Uterus (tissue), 4 donors: Measurements from ENCODE around the gene MRGPRF. TPM values are rescaled to one million over a fixed set of nuclear protein-coding genes. Genes with fewer than 3 reads are reported as not detected.

ENCODE experiments used
- DNase-seq, 2 donors: peaks; one replicate each; pipeline ENCODE4 v3.0.0-alpha.2; 2019 to 2020
- H3K27ac ChIP-seq, 2 donors: fragments of 200-600 bp; sonication (generic); 1 replicate in 1 of 2; 2 replicates in 1 of 2; pipeline ENCODE4 v1.5.1; 2016 to 2018
- H3K27me3 ChIP-seq, 2 donors: fragments of 200-600 bp; sonication (generic); one replicate each; pipeline ENCODE4 v1.5.1; 2018 to 2019; ENCODE audit warnings: control low read depth in 1 of 2
- H3K36me3 ChIP-seq, 2 donors: fragments of 200-600 bp; sonication (generic); one replicate each; pipeline ENCODE4 v1.5.1; 2019; ENCODE audit warnings: control low read depth in 1 of 2
- H3K4me1 ChIP-seq, 2 donors: fragments of 200-600 bp; sonication (generic); one replicate each; pipeline ENCODE4 v1.5.1; 2018 to 2019; ENCODE audit warnings: control low read depth in 1 of 2
- H3K4me3 ChIP-seq, 2 donors: fragments of 200-600 bp; sonication (generic); 1 replicate in 1 of 2; 2 replicates in 1 of 2; pipeline ENCODE4 v1.5.1; 2018 to 2019; ENCODE audit warnings: mild to moderate bottlenecking in 1 of 2
- H3K9me3 ChIP-seq, 2 donors: fragments of 200-600 bp; sonication (generic); one replicate each; pipeline ENCODE4 v1.5.1; 2019; ENCODE audit warnings: control low read depth in 1 of 2
- POLR2A ChIP-seq, 2 donors: fragments of 450-650 bp; IDR thresholded peaks; one replicate each; pipeline ENCODE4 v1.6.1; 2016; ENCODE audit warnings: antibody characterized with exemption in 2 of 2, mild to moderate bottlenecking in 1 of 2, moderate library complexity in 1 of 2
- intact Hi-C: fragments of 100-400 bp; cut with DNase I; formaldehyde crosslinking; loops from one replicate; pipeline ENCODE4 v1.15.1; 2023; ENCODE audit warnings: low total_unique reads
- total RNA-seq, 4 donors: library from RNA; depleted of rRNA in 3 of 4; stranded (reverse); fragments of >200 nt in 3 of 4; gene quantifications; one replicate each; pipeline versions ENCODE4 v1.1.0 to v1.2.4, GENCODE V29; 2014 to 2023
- TF ChIP-seq, protein P1 (sequence below), 4 experiments: fragments of 200-600 bp in 2 of 4; fragments of 450-650 bp in 2 of 4; sonication (generic) in 2 of 4; IDR thresholded peaks; one replicate each; pipeline ENCODE4 v1.5.1; 2016 to 2019; ENCODE audit warnings: antibody characterized with exemption in 4 of 4, mild to moderate bottlenecking in 2 of 4, moderate library complexity in 1 of 4
- donor health status: DM: yes; HTN: yes; CAD: no.

Gene MRGPRF
- total RNA-seq, 4 donors from 2014 or later: 52.6 to 173 (median 75.0) TPM

- Histone ChIP-seq H3K27me3 (no peaks in the 10 kb centered on the region), H3K9me3 (no peaks in the 10 kb centered on the region), H3K4me1 (peaks cover 0 to 7% of the 10 kb centered on the region in 2 donors), H3K36me3 (no peaks in the 10 kb centered on the region), H3K4me3 (no peak overlapping the region), H3K27ac (no peak overlapping the region)
- intact Hi-C loops: no loop called here
- TF ChIP-seq POLR2A (IDR thresholded peaks at IDR 0.05): no peak
- TF ChIP-seq, protein P1, sequence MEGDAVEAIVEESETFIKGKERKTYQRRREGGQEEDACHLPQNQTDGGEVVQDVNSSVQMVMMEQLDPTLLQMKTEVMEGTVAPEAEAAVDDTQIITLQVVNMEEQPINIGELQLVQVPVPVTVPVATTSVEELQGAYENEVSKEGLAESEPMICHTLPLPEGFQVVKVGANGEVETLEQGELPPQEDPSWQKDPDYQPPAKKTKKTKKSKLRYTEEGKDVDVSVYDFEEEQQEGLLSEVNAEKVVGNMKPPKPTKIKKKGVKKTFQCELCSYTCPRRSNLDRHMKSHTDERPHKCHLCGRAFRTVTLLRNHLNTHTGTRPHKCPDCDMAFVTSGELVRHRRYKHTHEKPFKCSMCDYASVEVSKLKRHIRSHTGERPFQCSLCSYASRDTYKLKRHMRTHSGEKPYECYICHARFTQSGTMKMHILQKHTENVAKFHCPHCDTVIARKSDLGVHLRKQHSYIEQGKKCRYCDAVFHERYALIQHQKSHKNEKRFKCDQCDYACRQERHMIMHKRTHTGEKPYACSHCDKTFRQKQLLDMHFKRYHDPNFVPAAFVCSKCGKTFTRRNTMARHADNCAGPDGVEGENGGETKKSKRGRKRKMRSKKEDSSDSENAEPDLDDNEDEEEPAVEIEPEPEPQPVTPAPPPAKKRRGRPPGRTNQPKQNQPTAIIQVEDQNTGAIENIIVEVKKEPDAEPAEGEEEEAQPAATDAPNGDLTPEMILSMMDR (IDR thresholded peaks at IDR 0.05): no peak
- DNase-seq: no peak
Observed at GRCh38 chr11:69055598-69056516, 42.8 kb upstream of the MRGPRF start.

DNA sequence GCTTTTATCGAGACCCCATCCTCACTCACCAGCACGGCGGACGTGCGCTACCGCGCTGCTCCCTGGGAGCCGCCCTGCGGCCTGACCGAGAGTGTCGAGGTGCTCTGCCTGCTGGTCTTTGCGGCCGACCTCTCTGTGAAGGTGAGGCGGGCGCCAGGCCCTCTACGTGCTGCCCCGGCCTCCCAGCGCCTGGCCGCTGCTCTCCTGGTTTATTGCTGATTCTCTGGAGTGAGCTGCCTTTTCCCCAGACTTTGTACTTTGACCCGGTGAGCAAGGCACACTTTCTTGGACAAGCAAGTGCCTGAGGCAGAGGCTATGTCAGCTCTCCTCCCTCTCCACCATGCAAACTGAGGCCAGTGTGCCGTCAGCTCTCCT lies 42.2 kb upstream of the MRGPRF start:
- TF ChIP-seq, protein P1 (IDR thresholded peaks at IDR 0.05): no peak
- no peak for TF ChIP-seq POLR2A (IDR thresholded peaks at IDR 0.05)
- H3K27me3 ChIP-seq: no peaks in the 10 kb centered on the region
- no peaks in the 10 kb centered on the region for H3K9me3 ChIP-seq
- intact Hi-C loops: no loop called here
- H3K4me3 ChIP-seq: no peak overlapping the region
- H3K27ac ChIP-seq: no peak overlapping the region
- no peaks in the 10 kb centered on the region for H3K36me3 ChIP-seq
- H3K4me1 ChIP-seq: peaks cover 0 to 7% of the 10 kb centered on the region in 2 donors
- DNase-seq: no peak

- TF ChIP-seq, protein P1 (IDR thresholded peaks at IDR 0.05): no peak
- no peak for TF ChIP-seq POLR2A (IDR thresholded peaks at IDR 0.05)
- Histone ChIP-seq H3K27ac (no peak overlapping the region), H3K27me3 (no peaks in the 10 kb centered on the region), H3K9me3 (no peaks in the 10 kb centered on the region), H3K36me3 (no peaks in the 10 kb centered on the region), H3K4me1 (peaks cover 0 to 7% of the 10 kb centered on the region in 2 donors), H3K4me3 (no peak overlapping the region)
- no peak for DNase-seq
- intact Hi-C loops: no loop called here
Observed at GRCh38 chr11:69054397-69055211, 41.6 kb upstream of the MRGPRF start.

DNA sequence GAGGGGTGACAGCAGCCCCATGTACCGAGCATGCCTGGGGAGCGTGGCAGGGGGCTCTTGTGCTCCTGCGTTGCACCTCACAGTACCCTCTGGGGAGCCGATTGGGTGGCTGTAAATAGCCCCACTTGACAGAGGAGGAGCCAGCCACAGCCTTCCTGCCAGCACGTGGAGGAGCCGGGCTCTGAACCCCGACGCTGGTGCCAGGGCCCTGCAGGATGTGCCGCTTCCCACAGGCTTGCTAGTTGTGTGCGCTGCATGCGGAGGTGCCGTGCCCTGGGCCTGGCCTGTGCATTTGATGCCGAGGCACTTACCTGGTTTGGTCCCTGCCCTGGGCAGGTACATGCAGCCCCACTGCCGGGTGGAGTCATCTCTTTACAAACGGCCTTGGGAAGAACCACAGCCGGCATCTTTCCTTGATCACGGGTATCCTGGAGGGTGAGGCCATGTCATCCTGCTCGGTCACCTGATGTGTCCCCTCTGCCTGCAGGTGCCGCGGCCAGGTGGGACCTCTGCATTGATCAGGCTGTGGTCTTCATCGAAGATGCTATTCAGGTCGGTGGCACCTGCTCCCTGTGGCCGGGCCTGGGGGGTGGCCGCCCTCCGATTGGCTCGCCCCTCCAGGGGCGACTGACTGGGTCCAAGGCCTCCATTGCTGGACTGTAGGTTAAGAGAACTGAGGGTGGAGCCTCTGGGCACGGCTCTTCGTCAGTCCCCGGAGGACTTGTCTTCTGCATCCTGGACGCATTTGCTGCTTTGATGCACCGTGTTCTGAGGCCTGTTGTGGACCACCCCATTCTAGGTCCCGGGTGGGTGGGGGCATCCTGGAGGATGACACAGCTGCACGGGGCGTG lies 40.7 kb upstream of the MRGPRF start:
- no peak for TF ChIP-seq POLR2A (IDR thresholded peaks at IDR 0.05)
- TF ChIP-seq, protein P1 (IDR thresholded peaks at IDR 0.05): no peak
- Histone ChIP-seq H3K4me1 (peaks cover 0 to 7% of the 10 kb centered on the region in 2 donors), H3K4me3 (no peak overlapping the region), H3K27me3 (no peaks in the 10 kb centered on the region), H3K36me3 (no peaks in the 10 kb centered on the region), H3K27ac (no peak overlapping the region), H3K9me3 (no peaks in the 10 kb centered on the region)
- intact Hi-C loops: no loop called here
- DNase-seq: no peak
